Heart left ventricle (tissue), 16 donors: ENCODE data around the gene SLC2A9. TPM values are rescaled to one million over a fixed set of nuclear protein-coding genes. Genes with fewer than 3 reads are reported as not detected.

ENCODE experiments used
- ATAC-seq, 4 donors: fragments of 200-7000 bp; cut with Tn5 transposase; one replicate each; pipeline ENCODE4 v1.9.1; 2020 to 2022; ENCODE audit warnings: moderate library complexity in 4 of 4, mild to moderate bottlenecking in 3 of 4, moderate number of reproducible peaks in 1 of 4
- DNase-seq, 5 donors: peaks; one replicate each; pipeline ENCODE4 v3.0.0-alpha.2; 2020
- H3K27ac ChIP-seq, 12 donors: fragments of 200-600 bp; sonication (generic) in 4 of 12; one replicate each; pipeline versions ENCODE4 v1.5.0 to v1.8.0; 2016 to 2022; ENCODE audit warnings: mild to moderate bottlenecking in 2 of 12
- H3K27me3 ChIP-seq, 9 donors: fragments of 200-600 bp; sonication (generic) in 2 of 9; one replicate each; pipeline versions ENCODE4 v1.5.1 to v1.8.0; 2016 to 2022; ENCODE audit warnings: mild to moderate bottlenecking in 3 of 9
- H3K36me3 ChIP-seq, 9 donors: fragments of 200-600 bp; sonication (generic) in 2 of 9; one replicate each; pipeline versions ENCODE4 v1.5.0 to v1.8.0; 2018 to 2022; ENCODE audit warnings: mild to moderate bottlenecking in 2 of 9
- H3K4me1 ChIP-seq, 12 donors: fragments of 200-600 bp; sonication (generic) in 4 of 12; one replicate each; pipeline versions ENCODE4 v1.5.0 to v1.8.0; 2016 to 2022; ENCODE audit warnings: mild to moderate bottlenecking in 3 of 12
- H3K4me3 ChIP-seq, 12 donors: fragments of 200-600 bp; sonication (generic) in 4 of 12; one replicate each; pipeline versions ENCODE4 v1.5.0 to v1.8.0; 2017 to 2022; ENCODE audit warnings: mild to moderate bottlenecking in 9 of 12, moderate library complexity in 4 of 12
- H3K9me3 ChIP-seq, 12 donors: fragments of 200-600 bp; sonication (generic) in 4 of 12; one replicate each; pipeline versions ENCODE4 v1.5.0 to v1.8.0; 2016 to 2022; ENCODE audit warnings: mild to moderate bottlenecking in 1 of 12
- CTCF ChIP-seq, 12 donors: fragments of 200-600 bp; sonication (generic) in 4 of 12; IDR thresholded peaks; one replicate each; pipeline versions ENCODE4 v1.5.0 to v1.8.0; 2018 to 2022; ENCODE audit warnings: antibody characterized with exemption in 12 of 12, mild to moderate bottlenecking in 5 of 12
- POLR2A ChIP-seq, 2 donors: fragments of 450-650 bp; IDR thresholded peaks; one replicate each; pipeline ENCODE4 v1.6.1; 2017; ENCODE audit warnings: antibody characterized with exemption in 2 of 2, mild to moderate bottlenecking in 2 of 2, moderate library complexity in 2 of 2
- WGBS, 4 donors: extraction: QIAGEN DNeasy Blood & Tissue Kit in 2 of 4; methylation state at CpG; one replicate each; pipeline versions ENCODE4 v1.1.5 to v1.1.7; 2013 to 2018; 5-methylcytosine and 5-hydroxymethylcytosine counted together
- intact Hi-C, 10 donors: fragments of 100-400 bp; cut with DNase I; formaldehyde crosslinking; loops; one replicate each; pipeline versions ENCODE4 v1.11.1 to v1.14.2; 2022
- polyA plus RNA-seq, 2 donors: library from polyadenylated mRNA; stranded (reverse); fragments of 200-250 nt; gene quantifications; one replicate each; pipeline ENCODE4 v1.2.3, GENCODE V29; 2013
- total RNA-seq, 9 donors: library from RNA; depleted of rRNA in 2 of 9; stranded (reverse); fragments of >200 nt in 2 of 9; fragmentation: NEBNext Ultra II Directional in 3 of 9; extraction: Animal tissue kit (Norgen Biotek cat#: 25700) in 3 of 9; gene quantifications; one replicate each; pipeline versions ENCODE4 v1.1.0 to v1.2.4, GENCODE V29; 2016 to 2023
- donor health status: ischemic (EF 13 %, LVEDD 7.1; RV severe dilation, severe dysfunction).
- donor health status: healthy with polysubstance abuse.
- donor health status: DM: no; HTN: yes; CAD: no.
- donor health status: DM: no; HTN: no; CAD: no.
- donor health status: ischemic (EF 25% LVEDD 6.9; RV normal size, moderate dysfunction).
- donor health status: ischemic (EF 25% LVEDD 5.7; RV mildly dilated, moderate dysfunction).
- donor health status: healthy.
- donor health status: DM: yes; HTN: yes; CAD: no.
- donor health status: ischemic (EF 35%, LVEDD 5.7; RV mildly dilated, moderate dysfunction).
- donor health status: nonischemic (EF 11% LVEDD 7.7; RV severe dilation, severe dysfunction).
- donor health status: DM: yes; HTN: yes; CAD: no.
- donor health status: PGD.
- donor health status: ischemic (EF 29% LVEDD 5.4; RV normal size, mild dysfunction).
- donor health status: nonischemic (EF 23%, LVEDD 6.1; RV moderate dilation, normal function).

SLC2A9 gene
- total and polyA plus RNA-seq, 11 donors = 1.6 to 15.1 (median 5.1) TPM

GRCh38 chr4:9953089-9953488 is 68.2 kb downstream of the SLC2A9 start:
- no peak overlapping the region for H3K27ac ChIP-seq
- H3K4me1 ChIP-seq = peaks cover 0 to 2% (median 0%) of the 10 kb centered on the region in 12 donors
- 94 to 95% (median 95%) methylated on average over 4 of the region's 4 CpGs for WGBS, 4 donors
- no peak for DNase-seq
- H3K36me3 ChIP-seq = no peaks in the 10 kb centered on the region
- no peak for ATAC-seq
- intact Hi-C loops = no loop called here
- H3K9me3 ChIP-seq = no peaks in the 10 kb centered on the region
- H3K27me3 ChIP-seq = no peaks in the 10 kb centered on the region
- TF ChIP-seq CTCF (IDR thresholded peaks at IDR 0.05) (no peak), POLR2A (IDR thresholded peaks at IDR 0.05) (no peak)
- H3K4me3 ChIP-seq = no peak overlapping the region

GRCh38 chr4:9952415-9952950 is 68.8 kb downstream of the SLC2A9 start:
- no peak for TF ChIP-seq POLR2A (IDR thresholded peaks at IDR 0.05)
- no peak for TF ChIP-seq CTCF (IDR thresholded peaks at IDR 0.05)
- DNase-seq = no peak
- Histone ChIP-seq H3K36me3 (no peaks in the 10 kb centered on the region), H3K27ac (no peak overlapping the region), H3K27me3 (no peaks in the 10 kb centered on the region), H3K9me3 (no peaks in the 10 kb centered on the region), H3K4me1 (peaks cover 0 to 6% (median 0%) of the 10 kb centered on the region in 12 donors), H3K4me3 (no peak overlapping the region)
- WGBS, 4 donors = 77 to 83% (median 80%) methylated on average over 8 of the region's 8 CpGs
- intact Hi-C loops = no loop called here
- no peak for ATAC-seq

- intact Hi-C loops = no loop called here
- no peaks in the 10 kb centered on the region for H3K36me3 ChIP-seq
- TF ChIP-seq POLR2A (IDR thresholded peaks at IDR 0.05) (no peak), CTCF (IDR thresholded peaks at IDR 0.05) (no peak)
- no peaks in the 10 kb centered on the region for H3K9me3 ChIP-seq
- ATAC-seq (no peak), DNase-seq (no peak)
- H3K4me3 ChIP-seq = no peak overlapping the region
- no peaks in the 10 kb centered on the region for H3K27me3 ChIP-seq
- WGBS, 4 donors = 60 to 79% (median 75%) methylated on average over 2 of the region's 2 CpGs
- H3K4me1 ChIP-seq = peaks cover 0 to 14% (median 5%) of the 10 kb centered on the region in 12 donors
- H3K27ac ChIP-seq = no peak overlapping the region
Observed at GRCh38 chr4:9949573-9949972, 71.7 kb downstream of the SLC2A9 start.

- TF ChIP-seq POLR2A (IDR thresholded peaks at IDR 0.05) (no peak), CTCF (IDR thresholded peaks at IDR 0.05) (no peak)
- peak overlapping the region in 10 of 12 donors; percentile 13 to 74 (median 58) for H3K27ac ChIP-seq
- no peaks in the 10 kb centered on the region for H3K9me3 ChIP-seq
- no peak for DNase-seq
- intact Hi-C loops = no loop called here
- peaks cover 0 to 14% (median 5%) of the 10 kb centered on the region in 12 donors for H3K4me1 ChIP-seq
- no peaks in the 10 kb centered on the region for H3K36me3 ChIP-seq
- 63 to 66% (median 64%) methylated on average over 10 of the region's 10 CpGs for WGBS, 4 donors
- H3K27me3 ChIP-seq = no peaks in the 10 kb centered on the region
- no peak overlapping the region for H3K4me3 ChIP-seq
- peak; percentile 70 to 82 (median 76) for ATAC-seq
Observed at GRCh38 chr4:9947168-9948062, 73.9 kb downstream of the SLC2A9 start.
